GM19372 (cell line): ENCODE measurements around the gene ISY1.
"Not testable (repeated sequence)": the region's sequence is repeated elsewhere in the genome, so short reads cannot be mapped to it uniquely, and the experiment has no call there.

Source experiments
- ATAC-seq: cut with Tn5 transposase; IDR thresholded peaks from one replicate; pipeline ENCODE4 v1.9.1; 2021; ENCODE audit warnings: mild to moderate bottlenecking, low read depth, moderate library complexity; ENCODE audit not compliant: unreplicated experiment

Gene ISY1

DNA sequence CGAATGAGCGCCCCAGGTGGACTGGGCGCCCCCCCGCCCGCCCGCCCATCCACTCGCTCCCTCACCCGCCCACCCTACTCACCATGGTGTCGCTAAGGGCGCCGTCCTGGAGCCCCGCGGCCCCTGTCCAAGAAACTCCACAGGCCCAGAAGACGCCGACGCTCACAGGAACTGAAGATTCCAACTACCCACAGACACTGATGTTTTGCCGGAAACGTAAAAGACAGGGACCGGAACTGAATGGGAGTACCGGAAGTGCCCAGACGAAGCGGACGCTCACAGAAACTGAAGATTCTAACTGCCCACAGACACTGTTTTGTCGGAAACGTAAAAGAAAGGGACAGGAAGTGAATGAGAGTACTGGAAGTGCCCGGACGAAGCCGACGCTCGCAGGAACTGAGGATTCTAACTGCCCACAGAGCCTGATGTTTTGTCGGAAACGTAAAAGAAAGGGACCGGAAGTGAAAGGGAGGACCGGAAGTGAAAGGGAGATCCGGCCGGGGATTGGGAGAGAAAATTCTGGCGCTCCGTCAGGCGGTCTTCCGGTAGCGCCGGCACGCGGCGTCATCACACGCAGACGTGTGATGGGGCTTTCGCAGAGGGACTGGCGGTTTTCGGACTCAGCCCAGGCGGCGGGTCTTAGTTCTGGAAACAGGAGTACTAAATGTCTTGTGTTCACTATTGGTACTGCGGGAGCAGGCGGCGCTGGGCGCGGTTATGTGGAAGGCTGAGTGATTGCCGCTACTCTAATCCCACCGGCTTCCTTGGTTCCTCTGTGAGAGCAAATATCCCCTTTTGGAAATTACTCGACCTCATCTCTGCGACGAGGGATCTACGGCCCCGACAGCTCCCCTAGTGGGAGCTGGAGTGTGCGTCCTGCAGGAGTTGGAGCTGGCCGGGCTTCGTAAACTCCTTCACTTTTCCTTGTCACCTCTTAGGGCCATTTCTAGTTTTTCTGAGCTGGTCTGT is at the start of gene ISY1:
TSS of gene ISY1 (minus strand) at position 173 of the 969 bp plus-strand sequence. CDS start at position 85, 88 bp downstream.
- ATAC-seq, result peak; percentile 81

GRCh38 chr3:129207479-129207878 is 46.6 kb upstream of the ISY1 start:
- ATAC-seq, result no peak

GRCh38 chr3:129205109-129205832 is 44.4 kb upstream of the ISY1 start:
- ATAC-seq, result no peak

DNA sequence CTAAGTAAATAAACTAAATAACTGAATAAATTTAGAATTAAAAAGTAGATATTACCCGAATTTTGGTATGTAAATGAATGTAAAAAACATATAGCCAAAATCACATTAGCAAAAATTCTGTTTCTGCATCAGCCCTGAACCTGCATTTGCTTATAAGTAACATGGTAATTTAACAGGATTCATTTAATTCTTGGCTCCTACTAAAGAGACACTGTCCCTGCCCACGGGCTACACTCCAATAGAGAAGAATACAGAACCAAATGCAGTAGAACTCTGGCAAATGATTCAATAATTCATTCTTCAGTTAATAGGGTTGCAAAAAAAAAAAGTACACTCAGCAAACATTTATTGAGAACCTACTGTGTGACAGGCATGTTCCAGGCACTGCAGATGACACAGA is 43.6 kb upstream of the ISY1 start:
- no peak for ATAC-seq

DNA sequence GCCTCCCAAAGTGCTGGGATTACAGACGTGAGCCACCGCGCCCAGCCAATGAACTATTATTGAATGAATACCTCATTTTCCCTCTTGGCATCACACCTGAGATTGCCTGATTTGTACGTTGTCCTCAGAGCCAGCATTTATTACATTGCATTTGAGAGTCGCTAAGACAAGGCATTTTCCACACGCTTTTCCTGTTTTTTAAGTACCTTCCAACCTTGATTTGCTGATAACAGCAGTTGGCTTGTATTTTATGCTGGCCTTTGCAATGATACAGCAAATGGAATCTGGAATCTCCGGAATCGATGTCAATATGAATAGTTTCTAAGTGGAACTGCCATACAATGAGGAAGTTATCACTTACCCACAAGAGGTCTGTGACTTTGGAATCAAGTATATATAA is 38.5 kb upstream of the ISY1 start:
- ATAC-seq, result no peak

DNA sequence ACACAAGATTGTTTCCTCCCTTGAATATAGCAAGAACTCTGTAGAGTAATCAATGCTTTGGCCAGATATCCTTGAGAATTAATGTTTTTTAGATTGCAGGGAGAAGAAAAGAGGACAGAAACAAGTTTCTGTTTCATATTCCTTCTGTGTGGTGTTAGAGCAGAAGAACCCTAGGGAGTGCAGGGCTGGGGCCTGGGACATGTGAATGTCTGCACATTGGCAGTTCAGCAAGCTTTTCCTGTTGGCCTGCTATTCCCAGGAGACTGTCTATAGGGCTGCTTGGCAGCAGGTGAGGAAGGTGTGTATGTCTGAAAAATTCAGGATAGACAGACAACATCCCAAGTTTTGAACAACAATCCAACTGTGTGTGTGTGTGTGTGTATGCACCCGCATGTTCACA is 36.5 kb upstream of the ISY1 start:
- no peak for ATAC-seq

GRCh38 chr3:129196601-129197000 is 35.7 kb upstream of the ISY1 start:
- no peak for ATAC-seq

DNA sequence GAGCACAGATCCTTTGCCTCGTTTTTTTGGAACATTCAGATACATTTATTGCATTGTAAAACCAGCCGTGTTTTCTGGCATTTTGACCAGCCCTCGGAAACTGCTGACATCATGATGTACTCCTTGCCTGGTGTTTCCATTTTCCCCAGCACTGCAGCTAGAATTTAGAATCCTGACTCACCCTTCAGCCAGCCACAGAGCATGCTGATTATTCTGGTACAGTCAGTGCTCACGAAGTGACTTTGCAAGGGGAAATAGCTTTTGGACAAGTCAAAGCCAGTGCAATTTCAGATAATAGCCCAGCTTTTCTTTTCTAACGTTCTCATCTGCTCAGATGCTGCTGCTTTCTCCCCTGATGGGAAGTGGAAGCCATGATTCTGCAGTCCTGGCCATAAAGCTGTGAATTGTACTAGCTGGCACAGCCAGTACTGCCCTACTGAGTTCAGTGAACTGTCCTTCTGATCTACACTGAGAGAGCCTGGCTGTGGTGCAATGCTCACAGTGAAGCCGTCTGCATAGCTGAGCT is 34.9 kb upstream of the ISY1 start:
- no peak for ATAC-seq

GRCh38 chr3:129189793-129190192 is 28.9 kb upstream of the ISY1 start:
- not testable (repeated sequence) for ATAC-seq

DNA sequence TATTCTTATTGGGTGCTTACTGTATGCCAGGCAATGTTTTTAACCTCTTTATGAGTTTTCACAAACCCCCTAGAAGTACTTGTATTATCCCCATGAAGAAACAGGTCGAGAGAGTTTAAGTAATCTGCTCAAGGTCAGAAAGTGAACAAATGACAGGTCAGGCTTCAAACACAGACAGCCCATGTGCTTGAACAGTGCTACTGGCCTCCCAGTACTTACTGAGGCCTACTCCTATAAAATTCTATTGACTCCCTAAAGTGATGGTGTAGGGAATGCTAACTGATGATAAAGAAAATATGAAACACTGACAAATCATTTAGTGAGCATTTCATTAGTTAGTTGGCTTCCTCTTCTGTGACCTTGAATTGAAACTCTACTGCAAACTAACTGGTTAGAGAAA is 27.0 kb upstream of the ISY1 start:
- no peak for ATAC-seq

GRCh38 chr3:129185783-129186182 is 24.9 kb upstream of the ISY1 start:
- ATAC-seq, result no peak

GRCh38 chr3:129184784-129185542 is 24.1 kb upstream of the ISY1 start:
- not testable (repeated sequence) for ATAC-seq

DNA sequence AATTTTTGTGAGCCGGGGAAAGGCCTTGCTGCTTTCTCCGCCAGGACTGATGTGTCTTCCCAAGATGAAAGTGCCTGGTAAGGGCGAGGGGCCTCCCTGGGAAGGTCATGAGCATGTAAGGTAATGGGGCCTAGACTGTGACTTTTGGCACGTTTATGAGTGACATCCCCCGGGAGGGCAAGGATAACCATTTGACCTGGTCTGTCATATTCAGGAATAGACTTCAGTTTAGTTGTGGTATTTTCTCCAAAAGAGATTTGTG is 23.5 kb upstream of the ISY1 start:
- no peak for ATAC-seq

DNA sequence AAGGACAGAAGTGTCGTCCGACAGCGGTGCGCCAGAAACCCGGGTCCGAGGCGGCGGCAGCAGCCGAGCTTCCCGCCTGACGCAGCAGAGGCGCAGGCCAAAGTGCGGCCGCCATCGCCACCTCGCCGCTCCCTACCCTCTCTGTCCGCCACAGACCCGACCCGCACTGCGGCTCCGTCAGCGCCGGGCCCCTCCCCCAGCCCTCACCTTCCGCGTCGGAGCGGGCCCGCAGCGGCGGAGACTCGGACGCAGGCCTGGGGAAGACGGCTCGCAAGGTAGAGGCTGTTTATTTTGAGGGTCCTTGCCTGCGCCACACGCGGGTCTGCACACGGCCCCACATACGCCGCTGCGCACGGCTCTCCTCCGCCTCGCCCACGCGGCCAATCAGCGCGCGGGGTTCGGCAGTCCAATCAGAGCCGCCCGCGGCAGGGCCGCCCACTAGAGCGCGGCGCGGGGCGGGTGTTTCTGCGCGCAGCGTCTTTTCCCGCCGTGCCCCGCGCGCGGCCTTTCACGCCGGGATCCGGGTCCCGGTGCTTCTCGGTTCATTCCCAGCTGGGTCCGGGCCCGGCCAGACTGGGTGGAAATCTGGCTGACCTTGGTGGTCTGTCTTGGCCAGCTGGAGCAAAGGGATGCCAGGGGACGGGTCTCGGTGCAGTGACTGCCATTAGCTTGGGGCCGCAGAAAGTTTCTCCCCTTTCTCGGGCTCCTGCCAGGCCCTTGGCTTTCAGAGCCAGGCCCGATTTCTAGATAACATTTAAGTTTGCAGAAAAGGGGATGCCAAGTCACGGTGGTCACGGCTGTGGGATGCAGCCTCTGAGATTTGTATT is 22.9 kb upstream of the ISY1 start, which contains the start of gene CNBP:
TSS of gene CNBP (minus strand) at position 328 of the 827 bp plus-strand sequence. CDS start 12,139 bp downstream, outside the sequence.
- ATAC-seq, result peak; percentile 95

DNA sequence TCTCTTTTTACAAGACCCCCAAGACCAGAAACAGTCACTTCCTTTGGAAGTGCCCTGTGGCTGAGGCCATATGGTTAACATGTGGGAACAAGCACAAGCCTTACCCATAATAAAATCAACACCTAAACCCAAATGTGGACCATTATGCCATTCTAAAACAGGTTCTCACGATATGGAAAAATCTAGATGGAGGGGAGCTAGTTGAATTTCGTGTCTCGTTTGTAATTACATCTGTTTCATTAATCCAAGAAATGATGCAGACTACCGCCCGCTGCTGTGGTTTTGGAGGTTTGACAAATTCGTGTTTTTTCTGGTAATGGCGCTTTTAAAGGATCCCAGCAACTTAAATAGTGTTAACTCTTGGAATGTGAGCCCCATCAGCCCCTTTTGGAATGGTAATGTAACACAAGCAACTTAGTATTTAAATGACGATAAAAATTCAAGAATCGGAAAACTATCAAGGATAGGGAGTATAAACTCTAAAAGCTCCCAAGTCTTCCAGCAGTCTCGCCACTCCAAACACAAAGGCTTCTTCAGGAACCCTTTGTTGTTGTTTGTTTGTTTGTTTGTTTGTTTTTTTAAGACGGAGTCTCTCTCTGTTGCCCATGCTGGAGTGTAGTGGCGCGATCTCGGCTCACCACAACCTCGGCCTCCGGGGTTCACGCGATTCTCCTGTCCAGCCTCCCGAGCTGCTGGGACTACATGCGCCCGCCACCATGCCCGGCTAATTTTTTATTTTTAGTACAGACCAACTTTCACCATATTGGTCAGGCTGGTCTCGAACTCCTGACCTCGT is 21.7 kb upstream of the ISY1 start:
- ATAC-seq, result no peak

DNA sequence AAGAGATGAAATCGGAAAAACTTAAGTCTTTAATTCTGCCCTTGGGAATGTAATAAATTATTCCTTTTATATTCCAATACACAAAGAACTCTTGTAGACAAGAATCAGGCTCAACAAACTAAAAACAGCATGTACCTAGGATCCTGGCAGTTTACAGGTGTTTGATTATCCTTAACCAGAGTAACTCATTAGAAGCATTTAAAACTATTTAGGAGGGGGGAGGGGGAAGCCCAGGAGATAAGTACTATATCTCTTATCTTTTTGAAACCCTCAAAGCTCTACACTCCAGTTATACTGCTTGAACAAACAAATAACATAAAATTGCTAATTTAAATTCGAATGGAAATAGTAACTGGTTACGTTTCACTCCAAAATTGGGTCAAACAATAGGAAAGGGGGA is 21.0 kb upstream of the ISY1 start:
- ATAC-seq, result no peak

GRCh38 chr3:129180461-129180860 is 19.6 kb upstream of the ISY1 start:
- no peak for ATAC-seq

DNA sequence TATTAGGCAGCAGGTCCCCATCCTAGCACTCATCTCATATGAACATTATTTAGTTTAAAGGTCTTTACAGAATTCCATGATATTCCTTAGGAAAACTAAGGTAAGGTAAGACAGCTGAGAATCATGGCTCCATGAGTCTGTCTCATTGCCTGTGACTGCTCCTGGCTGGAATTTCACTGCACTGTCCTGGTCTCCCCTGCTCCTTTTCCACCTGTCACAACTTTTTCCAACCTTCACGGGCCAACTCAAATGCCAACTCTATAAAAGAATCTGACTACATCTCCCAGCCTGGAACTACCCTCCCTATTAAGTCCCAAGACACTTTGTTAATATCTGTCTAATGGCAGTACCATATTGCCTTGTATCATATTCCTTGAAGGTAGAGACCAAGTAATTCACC is 15.2 kb upstream of the ISY1 start:
- ATAC-seq, result no peak

DNA sequence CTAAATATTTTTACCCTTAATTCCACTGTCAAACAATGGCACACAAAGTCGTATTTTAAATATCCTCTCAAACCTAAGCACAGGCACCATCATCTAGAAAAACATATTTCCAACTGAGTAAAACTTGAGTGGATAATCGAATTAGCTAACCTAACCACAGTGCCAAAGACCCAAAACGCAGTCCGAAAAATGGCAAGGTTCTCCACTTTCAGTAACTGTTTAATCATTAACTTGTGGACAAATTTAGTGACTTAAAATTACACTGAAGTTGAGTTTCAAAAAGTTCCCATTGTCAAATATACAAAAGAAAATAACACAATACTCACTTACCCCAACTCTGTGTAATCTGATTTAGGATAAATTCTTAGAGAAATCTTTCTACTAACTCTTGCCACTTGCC is 12.9 kb upstream of the ISY1 start:
- ATAC-seq, result no peak
